Measurements from ENCODE around the gene HM13. TPM values are rescaled to one million over a fixed set of nuclear protein-coding genes. Genes with fewer than 3 reads are reported as not detected.

HM13 gene
- total and polyA plus RNA-seq, 12 donors: 27.5 to 102 (median 34.9) TPM

- H3K4me1 ChIP-seq: peaks cover 9 to 41% (median 24%) of the 10 kb centered on the region in 9 donors
- ATAC-seq: no peak
- no peak for TF ChIP-seq CTCF (IDR thresholded peaks at IDR 0.05)
- intact Hi-C loops (cut with DNase I): loop anchor here in 1 of 10 donors (1.0 kb wide), 1 partner anchor 7 kb away; no protein-coding TSS in a partner anchor
- 66 to 74% methylated on average over 4 of the region's 4 CpGs for WGBS, 2 donors
- H3K9me3 ChIP-seq: no peaks in the 10 kb centered on the region
- H3K4me3 ChIP-seq: no peak overlapping the region
- H3K36me3 ChIP-seq: no peaks in the 10 kb centered on the region
- no peak for DNase-seq
- peak overlapping the region; percentile 70 to 98 (median 89) for H3K27ac ChIP-seq
- no peaks in the 10 kb centered on the region for H3K27me3 ChIP-seq
Measured at GRCh38 chr20:31596831-31597480, 82.7 kb downstream of the HM13 start.

- H3K9me3 ChIP-seq: no peaks in the 10 kb centered on the region
- H3K27ac ChIP-seq: peak overlapping the region in 9 of 10 donors; percentile 82 to 98 (median 89)
- no peak for TF ChIP-seq CTCF (IDR thresholded peaks at IDR 0.05)
- no peak overlapping the region for H3K4me3 ChIP-seq
- DNase-seq (no peak), ATAC-seq (no peak)
- no peaks in the 10 kb centered on the region for H3K36me3 ChIP-seq
- no peaks in the 10 kb centered on the region for H3K27me3 ChIP-seq
- WGBS, 2 donors: 79 to 88% methylated on average over 2 of the region's 2 CpGs
- intact Hi-C loops (cut with DNase I): no loop called here
- H3K4me1 ChIP-seq: peaks cover 9 to 41% (median 24%) of the 10 kb centered on the region in 9 donors
Measured at GRCh38 chr20:31597481-31597855, 83.2 kb downstream of the HM13 start.

- WGBS, 2 donors: 94 to 95% methylated on average over 4 of the region's 4 CpGs
- Histone ChIP-seq H3K27ac (peak overlapping the region in 7 of 10 donors; percentile 12 to 99 (median 95)), H3K27me3 (peaks cover 0 to 24% (median 0%) of the 10 kb centered on the region in 7 donors), H3K9me3 (no peaks in the 10 kb centered on the region), H3K4me3 (no peak overlapping the region), H3K4me1 (peaks cover 0 to 45% (median 14%) of the 10 kb centered on the region in 9 donors), H3K36me3 (peaks cover 0 to 14% (median 0%) of the 10 kb centered on the region in 9 donors)
- DNase-seq: no peak
- no peak for TF ChIP-seq CTCF (IDR thresholded peaks at IDR 0.05)
- no peak for ATAC-seq
- intact Hi-C loops (cut with DNase I): no loop called here
Measured at GRCh38 chr20:31602431-31602778, 88.2 kb downstream of the HM13 start.

- intact Hi-C loops (cut with DNase I): no loop called here
Measured at GRCh38 chr20:31602779-31603441, 88.7 kb downstream of the HM13 start.

More at GRCh38 chr20:31602779-31603441, 88.7 kb downstream of the HM13 start:
- H3K4me3 ChIP-seq: no peak overlapping the region
- peaks cover 0 to 14% (median 0%) of the 10 kb centered on the region in 9 donors for H3K36me3 ChIP-seq
- H3K27me3 ChIP-seq: peaks cover 0 to 28% (median 0%) of the 10 kb centered on the region in 7 donors
- ATAC-seq (no peak), DNase-seq (no peak)
- peaks cover 0 to 49% (median 14%) of the 10 kb centered on the region in 9 donors for H3K4me1 ChIP-seq
- TF ChIP-seq CTCF (IDR thresholded peaks at IDR 0.05): no peak
- H3K27ac ChIP-seq: peak overlapping the region in 9 of 10 donors; percentile 12 to 99 (median 95)
- 73 to 80% methylated on average over 17 of the region's 17 CpGs for WGBS, 2 donors
- H3K9me3 ChIP-seq: no peaks in the 10 kb centered on the region
